ENCODE results near the gene SORCS2.

The SORCS2 gene

DNA sequence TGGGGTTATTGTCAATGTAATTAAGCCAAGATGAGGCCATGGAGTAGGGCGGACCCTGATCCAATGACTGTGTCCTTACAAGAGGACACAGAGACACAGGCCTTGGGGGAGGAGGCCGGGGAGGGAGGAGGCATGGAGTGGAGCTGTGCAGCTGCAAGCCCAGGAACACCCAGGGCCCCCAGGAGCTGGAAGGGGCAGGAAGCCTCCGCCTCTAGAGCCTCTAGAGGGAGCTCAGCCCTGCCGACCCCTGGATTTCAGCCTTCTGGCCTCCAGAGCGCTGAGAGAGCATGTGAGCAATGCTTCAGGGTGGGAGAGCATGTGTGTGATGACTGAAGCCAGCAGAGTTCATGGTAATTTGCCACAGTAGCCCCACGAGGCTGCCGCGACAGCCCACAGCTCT is 512.7 kb downstream of the SORCS2 start:
- Histone ChIP-seq H4K20me1 (ENCODE audit: insufficient read depth, low read length) (no peaks in the 10 kb centered on the region; the same call in 1 of the 2 replicates), H2AFZ (ENCODE audit: low read depth, low read length) (no peak overlapping the region), H3K9me3 (ENCODE audit: insufficient read depth, low read length, severe bottlenecking) (no peaks in the 10 kb centered on the region), H3K4me1 (ENCODE audit: insufficient read depth, low read length) (no peaks in the 10 kb centered on the region), H3K36me3 (ENCODE audit: insufficient read depth, low read length) (no peaks in the 10 kb centered on the region), H3K4me2 (ENCODE audit: insufficient read depth, low read length) (no peak overlapping the region), H3K27me3 (ENCODE audit: insufficient read depth, low read length, poor library complexity) (peaks cover 10% of the 10 kb centered on the region), H3K27ac (ENCODE audit: low read length) (no peak overlapping the region), H3K9ac (ENCODE audit: low read depth, low read length) (no peak overlapping the region), H3K79me2 (ENCODE audit: insufficient read depth, low read length) (no peaks in the 10 kb centered on the region), H3K4me3 (ENCODE audit: low read depth in 1 of 2, low read length in 2 of 2) (no peak overlapping the region)
- no peak for TF ChIP-seq EZH2 (IDR thresholded peaks at IDR 0.05; ENCODE audit: borderline replicate concordance, low read depth, low read length, severe bottlenecking)
- TF ChIP-seq, protein P1, sequence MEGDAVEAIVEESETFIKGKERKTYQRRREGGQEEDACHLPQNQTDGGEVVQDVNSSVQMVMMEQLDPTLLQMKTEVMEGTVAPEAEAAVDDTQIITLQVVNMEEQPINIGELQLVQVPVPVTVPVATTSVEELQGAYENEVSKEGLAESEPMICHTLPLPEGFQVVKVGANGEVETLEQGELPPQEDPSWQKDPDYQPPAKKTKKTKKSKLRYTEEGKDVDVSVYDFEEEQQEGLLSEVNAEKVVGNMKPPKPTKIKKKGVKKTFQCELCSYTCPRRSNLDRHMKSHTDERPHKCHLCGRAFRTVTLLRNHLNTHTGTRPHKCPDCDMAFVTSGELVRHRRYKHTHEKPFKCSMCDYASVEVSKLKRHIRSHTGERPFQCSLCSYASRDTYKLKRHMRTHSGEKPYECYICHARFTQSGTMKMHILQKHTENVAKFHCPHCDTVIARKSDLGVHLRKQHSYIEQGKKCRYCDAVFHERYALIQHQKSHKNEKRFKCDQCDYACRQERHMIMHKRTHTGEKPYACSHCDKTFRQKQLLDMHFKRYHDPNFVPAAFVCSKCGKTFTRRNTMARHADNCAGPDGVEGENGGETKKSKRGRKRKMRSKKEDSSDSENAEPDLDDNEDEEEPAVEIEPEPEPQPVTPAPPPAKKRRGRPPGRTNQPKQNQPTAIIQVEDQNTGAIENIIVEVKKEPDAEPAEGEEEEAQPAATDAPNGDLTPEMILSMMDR (IDR thresholded peaks at IDR 0.05; ENCODE audit: borderline replicate concordance, extremely low read depth, low read length, poor library complexity, severe bottlenecking) = no peak
- ATAC-seq (ENCODE audit: insufficient read depth, low read depth) (no peak), DNase-seq (no peak)

DNA sequence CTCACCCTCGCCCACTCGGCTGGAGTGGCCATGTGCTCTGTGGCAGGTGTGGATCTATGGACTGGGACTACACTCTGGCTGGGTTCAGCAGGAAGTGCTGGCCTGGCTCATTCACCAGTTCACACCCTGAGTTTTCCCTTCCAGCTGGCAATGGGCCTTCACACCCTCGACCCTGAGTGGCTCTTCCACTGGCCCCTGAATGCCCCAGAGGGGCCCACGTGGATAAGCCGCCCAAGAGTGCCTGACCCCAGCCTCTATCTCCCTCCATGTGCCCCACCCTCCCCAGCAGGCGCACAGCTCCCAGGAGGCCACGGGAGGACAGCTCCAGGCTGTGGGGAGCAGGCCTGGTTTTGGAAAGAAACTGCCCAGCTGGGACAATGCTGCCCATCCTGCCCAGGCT is 513.3 kb downstream of the SORCS2 start:
- no peaks in the 10 kb centered on the region for H3K36me3 ChIP-seq (ENCODE audit: insufficient read depth, low read length)
- H3K27ac ChIP-seq (ENCODE audit: low read length) = no peak overlapping the region
- no peaks in the 10 kb centered on the region; the same call in 1 of the 2 replicates for H4K20me1 ChIP-seq (ENCODE audit: insufficient read depth, low read length)
- no peaks in the 10 kb centered on the region for H3K79me2 ChIP-seq (ENCODE audit: insufficient read depth, low read length)
- H3K4me3 ChIP-seq (ENCODE audit: low read depth in 1 of 2, low read length in 2 of 2) = no peak overlapping the region
- no peak for ATAC-seq (ENCODE audit: insufficient read depth, low read depth)
- H3K27me3 ChIP-seq (ENCODE audit: insufficient read depth, low read length, poor library complexity) = peaks cover 10% of the 10 kb centered on the region
- no peak overlapping the region for H2AFZ ChIP-seq (ENCODE audit: low read depth, low read length)
- no peak overlapping the region for H3K4me2 ChIP-seq (ENCODE audit: insufficient read depth, low read length)
- no peaks in the 10 kb centered on the region for H3K4me1 ChIP-seq (ENCODE audit: insufficient read depth, low read length)
- no peak overlapping the region for H3K9ac ChIP-seq (ENCODE audit: low read depth, low read length)
- DNase-seq = no peak
- TF ChIP-seq, protein P1 (IDR thresholded peaks at IDR 0.05; ENCODE audit: borderline replicate concordance, extremely low read depth, low read length, poor library complexity, severe bottlenecking) = no peak
- H3K9me3 ChIP-seq (ENCODE audit: insufficient read depth, low read length, severe bottlenecking) = no peaks in the 10 kb centered on the region

DNA sequence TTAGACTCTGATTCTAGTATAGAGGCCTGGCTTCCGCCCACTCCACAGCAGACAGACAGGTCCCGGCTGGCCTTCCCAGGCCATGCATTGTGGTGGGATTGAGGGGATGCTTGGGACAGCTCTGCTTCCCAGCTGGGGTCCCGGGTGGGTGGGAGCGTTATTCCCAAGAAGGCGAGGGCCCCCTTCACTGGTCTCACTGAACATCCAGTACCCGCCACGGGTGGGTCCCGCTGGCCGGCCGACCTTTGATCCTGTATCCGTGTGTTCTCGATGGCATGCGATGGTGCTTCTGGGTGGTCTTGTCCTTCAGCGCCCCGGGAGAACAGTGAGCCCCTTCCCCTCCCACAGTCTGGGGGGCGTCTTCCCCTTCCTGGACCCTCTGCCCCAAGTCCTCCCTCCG is 515.9 kb downstream of the SORCS2 start:
- no peak for TF ChIP-seq EZH2 (IDR thresholded peaks at IDR 0.05; ENCODE audit: borderline replicate concordance, low read depth, low read length, severe bottlenecking)
- TF ChIP-seq, protein P1 (IDR thresholded peaks at IDR 0.05; ENCODE audit: borderline replicate concordance, extremely low read depth, low read length, poor library complexity, severe bottlenecking) = no peak
- no peak overlapping the region for H3K4me2 ChIP-seq (ENCODE audit: insufficient read depth, low read length)

DNA sequence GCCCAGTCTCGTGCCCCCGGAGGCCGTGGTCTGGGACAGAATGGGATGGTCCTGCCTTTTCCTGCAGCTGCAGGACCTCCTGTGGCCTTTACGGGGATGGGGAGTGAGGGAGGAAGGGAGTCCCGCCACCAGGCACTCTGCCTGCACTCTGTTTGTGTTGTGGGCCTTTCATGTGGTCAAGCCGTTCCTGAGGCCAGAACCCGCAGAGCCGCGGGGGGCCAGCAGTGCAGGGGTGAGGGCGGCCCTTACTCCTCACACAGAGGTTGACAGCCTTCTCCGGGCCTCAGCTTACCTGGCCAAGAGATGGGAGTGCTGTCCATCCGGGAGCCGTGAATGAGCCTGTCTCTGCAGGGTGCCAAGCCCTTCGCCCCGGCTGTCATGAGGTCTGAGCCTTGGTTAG is 516.6 kb downstream of the SORCS2 start:
- TF ChIP-seq, protein P1 (IDR thresholded peaks at IDR 0.05; ENCODE audit: borderline replicate concordance, extremely low read depth, low read length, poor library complexity, severe bottlenecking) = no peak
- no peak for TF ChIP-seq EZH2 (IDR thresholded peaks at IDR 0.05; ENCODE audit: borderline replicate concordance, low read depth, low read length, severe bottlenecking)
- Histone ChIP-seq H4K20me1 (ENCODE audit: insufficient read depth, low read length) (no peaks in the 10 kb centered on the region; the same call in 1 of the 2 replicates), H3K79me2 (ENCODE audit: insufficient read depth, low read length) (no peaks in the 10 kb centered on the region), H2AFZ (ENCODE audit: low read depth, low read length) (no peak overlapping the region), H3K9me3 (ENCODE audit: insufficient read depth, low read length, severe bottlenecking) (no peaks in the 10 kb centered on the region), H3K4me3 (ENCODE audit: low read depth in 1 of 2, low read length in 2 of 2) (no peak overlapping the region), H3K4me1 (ENCODE audit: insufficient read depth, low read length) (no peaks in the 10 kb centered on the region), H3K36me3 (ENCODE audit: insufficient read depth, low read length) (no peaks in the 10 kb centered on the region), H3K9ac (ENCODE audit: low read depth, low read length) (no peak overlapping the region), H3K27me3 (ENCODE audit: insufficient read depth, low read length, poor library complexity) (peaks cover 10% of the 10 kb centered on the region), H3K4me2 (ENCODE audit: insufficient read depth, low read length) (no peak overlapping the region), H3K27ac (ENCODE audit: low read length) (no peak overlapping the region)
- DNase-seq = no peak
- no peak for ATAC-seq (ENCODE audit: insufficient read depth, low read depth)

More for the DNA sequence above, 515.9 kb downstream of the SORCS2 start:
- ATAC-seq (ENCODE audit: insufficient read depth, low read depth) = no peak
- Histone ChIP-seq H3K27ac (ENCODE audit: low read length) (no peak overlapping the region), H3K27me3 (ENCODE audit: insufficient read depth, low read length, poor library complexity) (peaks cover 10% of the 10 kb centered on the region), H3K36me3 (ENCODE audit: insufficient read depth, low read length) (no peaks in the 10 kb centered on the region), H3K4me1 (ENCODE audit: insufficient read depth, low read length) (no peaks in the 10 kb centered on the region), H2AFZ (ENCODE audit: low read depth, low read length) (no peak overlapping the region), H3K4me3 (ENCODE audit: low read depth in 1 of 2, low read length in 2 of 2) (no peak overlapping the region), H3K9me3 (ENCODE audit: insufficient read depth, low read length, severe bottlenecking) (no peaks in the 10 kb centered on the region), H3K9ac (ENCODE audit: low read depth, low read length) (no peak overlapping the region), H3K79me2 (ENCODE audit: insufficient read depth, low read length) (no peaks in the 10 kb centered on the region), H4K20me1 (ENCODE audit: insufficient read depth, low read length) (no peaks in the 10 kb centered on the region; the same call in 1 of the 2 replicates)
- no peak for DNase-seq
